ENCODE measurements around the gene ARRB1. TPM values are rescaled to one million over a fixed set of nuclear protein-coding genes. Genes with fewer than 3 reads are reported as not detected.
A peak's percentile ranks its signal among the peaks of the same experiment; 100 is the strongest.

ARRB1 gene
- total RNA-seq, 3 donors from 2014 or later = 31.2 to 64.0 (median 42.3) TPM

DNA sequence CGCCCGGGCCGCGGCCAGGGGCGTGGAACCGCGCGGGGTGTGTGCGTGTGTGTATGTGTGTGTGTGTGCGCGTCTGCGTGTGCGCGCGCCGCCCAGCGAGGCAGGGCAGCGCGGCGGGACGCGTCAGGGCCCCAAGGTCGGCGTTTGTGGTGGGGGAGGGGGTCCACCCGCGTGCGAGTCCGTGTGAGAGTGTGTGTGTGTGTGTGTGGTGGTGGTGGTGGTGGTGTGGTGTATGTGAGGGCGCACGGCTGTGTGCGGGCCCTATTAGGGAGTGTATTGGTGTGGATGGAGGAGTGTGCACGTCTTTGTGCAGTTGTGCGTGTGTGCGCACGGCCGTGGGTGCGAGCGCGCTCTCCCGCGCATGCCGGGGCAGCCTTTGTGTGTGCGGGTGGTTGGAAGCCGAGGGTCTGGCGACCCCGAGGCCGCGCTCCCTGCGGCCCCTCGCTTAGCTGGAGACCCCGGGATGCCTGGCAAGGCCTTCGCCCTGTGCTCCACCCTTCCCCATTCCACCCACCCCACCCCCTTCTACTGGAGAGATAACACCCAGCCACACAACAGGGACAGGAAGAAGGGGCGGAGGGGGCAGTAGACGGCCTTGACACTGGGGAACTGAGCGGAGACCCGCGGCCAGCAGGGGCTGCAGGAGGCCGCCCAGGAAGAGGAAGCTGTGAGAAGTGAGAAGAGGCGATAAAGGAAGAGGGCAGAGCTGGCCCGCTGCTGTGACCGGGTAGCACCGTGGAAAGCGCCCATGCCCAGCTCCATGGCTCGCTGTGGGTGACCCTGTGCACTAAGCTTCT, 528 bp upstream of the ARRB1 start:
- H3K27ac ChIP-seq = peak overlapping the region; percentile 91 to 99
- H3K27me3 ChIP-seq = no peaks in the 10 kb centered on the region
- H3K4me3 ChIP-seq = peak overlapping the region; percentile 76 to 98 (median 86)
- intact Hi-C loops (cut with DNase I; ENCODE audit: low total_unique reads) = no loop called here
- H3K4me1 ChIP-seq = peaks cover 19 to 20% of the 10 kb centered on the region in 2 donors
- DNase-seq (ENCODE audit: low spot score in 2 of 2) = no peak
- H3K9me3 ChIP-seq = no peaks in the 10 kb centered on the region
- H3K36me3 ChIP-seq = no peaks in the 10 kb centered on the region
- TF ChIP-seq POLR2AphosphoS5 (IDR thresholded peaks at IDR 0.05) (peak in 1 of 3 donors; percentile 12), POLR2A (IDR thresholded peaks at IDR 0.05) (no peak)

DNA sequence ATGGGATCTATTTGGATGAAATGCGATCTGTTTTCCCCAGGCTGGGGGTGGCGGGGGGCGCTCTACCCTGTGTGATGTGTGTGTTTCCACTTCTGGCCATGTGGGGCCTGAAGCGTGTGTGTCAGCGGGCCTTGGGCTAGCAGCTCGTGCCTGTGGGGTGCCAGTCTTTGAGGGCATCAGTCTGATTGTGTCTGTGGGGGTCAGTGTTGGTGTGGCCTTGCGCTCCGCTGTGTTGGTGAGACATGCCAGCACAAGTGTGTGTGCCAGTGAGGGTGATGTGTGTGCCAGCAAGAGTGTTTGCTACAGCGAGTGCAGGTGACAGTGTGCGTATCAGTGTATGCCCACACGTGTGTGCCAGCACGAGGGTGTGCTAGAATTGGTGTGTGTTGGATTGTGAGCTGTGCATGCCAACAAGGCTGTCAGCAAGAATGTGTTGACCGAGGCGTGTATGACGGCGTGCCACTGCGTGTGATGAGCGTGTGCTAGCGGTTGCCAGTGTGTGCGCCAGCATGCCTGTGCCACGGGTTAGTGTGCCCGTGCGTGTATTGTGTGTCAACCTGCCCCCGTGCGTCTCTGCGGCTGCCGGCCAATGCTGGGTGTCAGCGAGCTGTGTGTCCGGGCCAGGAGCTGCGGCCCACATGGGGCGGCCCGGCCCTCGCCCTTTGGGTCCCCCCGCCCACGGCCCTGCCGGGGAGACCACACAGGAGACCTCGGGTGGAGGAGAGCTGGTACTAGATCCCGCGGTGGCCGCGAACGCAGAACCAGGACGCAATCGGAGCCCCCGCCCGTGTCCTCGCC, 519 bp downstream of the ARRB1 start:
- H3K27me3 ChIP-seq = no peaks in the 10 kb centered on the region
- intact Hi-C loops (cut with DNase I; ENCODE audit: low total_unique reads) = no loop called here
- H3K27ac ChIP-seq = peak overlapping the region; percentile 91 to 99
- H3K9me3 ChIP-seq = no peaks in the 10 kb centered on the region
- peak overlapping the region; percentile 76 to 98 (median 86) for H3K4me3 ChIP-seq
- no peak for DNase-seq (ENCODE audit: low spot score in 2 of 2)
- TF ChIP-seq POLR2A (IDR thresholded peaks at IDR 0.05) (no peak), POLR2AphosphoS5 (IDR thresholded peaks at IDR 0.05) (peak in 2 of 3 donors; percentile 19 to 31)
- TF ChIP-seq, protein P1, sequence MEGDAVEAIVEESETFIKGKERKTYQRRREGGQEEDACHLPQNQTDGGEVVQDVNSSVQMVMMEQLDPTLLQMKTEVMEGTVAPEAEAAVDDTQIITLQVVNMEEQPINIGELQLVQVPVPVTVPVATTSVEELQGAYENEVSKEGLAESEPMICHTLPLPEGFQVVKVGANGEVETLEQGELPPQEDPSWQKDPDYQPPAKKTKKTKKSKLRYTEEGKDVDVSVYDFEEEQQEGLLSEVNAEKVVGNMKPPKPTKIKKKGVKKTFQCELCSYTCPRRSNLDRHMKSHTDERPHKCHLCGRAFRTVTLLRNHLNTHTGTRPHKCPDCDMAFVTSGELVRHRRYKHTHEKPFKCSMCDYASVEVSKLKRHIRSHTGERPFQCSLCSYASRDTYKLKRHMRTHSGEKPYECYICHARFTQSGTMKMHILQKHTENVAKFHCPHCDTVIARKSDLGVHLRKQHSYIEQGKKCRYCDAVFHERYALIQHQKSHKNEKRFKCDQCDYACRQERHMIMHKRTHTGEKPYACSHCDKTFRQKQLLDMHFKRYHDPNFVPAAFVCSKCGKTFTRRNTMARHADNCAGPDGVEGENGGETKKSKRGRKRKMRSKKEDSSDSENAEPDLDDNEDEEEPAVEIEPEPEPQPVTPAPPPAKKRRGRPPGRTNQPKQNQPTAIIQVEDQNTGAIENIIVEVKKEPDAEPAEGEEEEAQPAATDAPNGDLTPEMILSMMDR (IDR thresholded peaks at IDR 0.05) = no peak
- peaks cover 24 to 28% of the 10 kb centered on the region in 2 donors for H3K4me1 ChIP-seq
- no peaks in the 10 kb centered on the region for H3K36me3 ChIP-seq

DNA sequence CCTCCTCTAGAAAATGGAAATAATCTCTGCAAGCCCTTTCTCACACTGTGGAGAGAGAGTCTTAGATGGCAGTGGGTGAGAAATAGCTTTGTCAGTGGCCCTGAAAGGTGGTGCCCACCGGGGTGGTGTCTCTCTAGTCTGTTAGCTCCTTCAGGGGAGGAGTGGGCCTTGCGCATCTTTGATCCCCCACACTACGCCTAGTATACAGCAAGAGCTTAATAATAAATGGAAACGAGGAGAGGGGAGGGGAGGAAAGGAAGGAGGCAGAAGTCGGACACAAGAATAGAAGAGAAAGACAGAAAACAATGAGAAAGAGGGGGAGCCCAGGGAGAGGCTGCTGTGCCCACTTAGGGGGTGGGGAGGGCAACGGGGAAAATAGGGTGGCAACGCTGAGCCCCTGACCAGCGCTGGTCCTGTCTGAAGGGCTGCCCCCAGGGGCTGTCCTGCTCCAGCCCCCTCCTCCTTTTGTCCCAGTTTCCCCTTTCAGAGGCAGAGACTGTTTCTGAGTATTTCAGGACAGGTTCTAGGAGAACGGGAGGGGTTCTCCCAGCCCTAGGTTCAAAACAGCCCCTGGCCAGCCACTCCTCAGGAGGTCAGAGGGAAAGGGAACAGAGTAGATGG, 1.2 kb downstream of the ARRB1 start:
- no peak for DNase-seq (ENCODE audit: low spot score in 2 of 2)
- Histone ChIP-seq H3K9me3 (no peaks in the 10 kb centered on the region), H3K4me1 (peaks cover 24 to 31% of the 10 kb centered on the region in 2 donors), H3K36me3 (no peaks in the 10 kb centered on the region), H3K27me3 (no peaks in the 10 kb centered on the region), H3K4me3 (peak overlapping the region; percentile 76 to 98 (median 86)), H3K27ac (peak overlapping the region; percentile 91 to 99)
- TF ChIP-seq POLR2AphosphoS5 (IDR thresholded peaks at IDR 0.05) (no peak), POLR2A (IDR thresholded peaks at IDR 0.05) (no peak)
- TF ChIP-seq, protein P1 (IDR thresholded peaks at IDR 0.05) = no peak
- intact Hi-C loops (cut with DNase I; ENCODE audit: low total_unique reads) = no loop called here

DNA sequence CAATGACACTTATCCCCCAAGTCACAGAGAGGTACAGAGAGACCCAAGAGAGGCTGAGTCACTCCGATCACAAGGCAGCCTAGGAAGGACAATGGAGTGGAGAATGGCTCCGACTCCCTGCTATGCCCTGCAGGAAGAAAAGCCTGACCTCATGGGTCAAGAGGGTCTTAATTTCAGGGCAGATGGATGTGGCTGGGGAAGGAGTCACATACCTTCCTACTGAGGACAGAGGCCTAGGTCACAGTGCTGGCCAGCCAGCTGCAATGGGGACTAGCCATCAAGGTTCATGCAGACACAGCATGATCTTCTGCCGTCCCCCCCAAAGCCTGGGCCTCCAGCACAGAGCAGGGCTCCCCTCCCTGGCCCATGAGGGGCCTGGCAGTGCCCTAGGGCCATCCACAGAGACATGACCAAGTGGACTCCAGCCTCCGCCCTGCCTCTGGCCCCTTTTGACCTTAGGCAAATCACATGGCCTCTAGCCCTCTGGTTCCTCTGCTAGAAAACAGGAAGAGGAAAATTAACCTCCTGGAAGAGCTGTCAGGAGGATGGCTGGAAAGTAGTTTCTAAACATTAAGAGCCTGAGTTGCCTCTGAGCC, 1.8 kb downstream of the ARRB1 start:
- no peak for DNase-seq (ENCODE audit: low spot score in 2 of 2)
- peak overlapping the region; percentile 91 to 99 for H3K27ac ChIP-seq
- peak overlapping the region; percentile 76 to 98 (median 86) for H3K4me3 ChIP-seq
- H3K9me3 ChIP-seq = no peaks in the 10 kb centered on the region
- H3K36me3 ChIP-seq = no peaks in the 10 kb centered on the region
- H3K4me1 ChIP-seq = peaks cover 24 to 34% of the 10 kb centered on the region in 2 donors
- no peaks in the 10 kb centered on the region for H3K27me3 ChIP-seq
- intact Hi-C loops (cut with DNase I; ENCODE audit: low total_unique reads) = no loop called here
- TF ChIP-seq, protein P1 (IDR thresholded peaks at IDR 0.05) = no peak
- TF ChIP-seq POLR2A (IDR thresholded peaks at IDR 0.05) (no peak), POLR2AphosphoS5 (IDR thresholded peaks at IDR 0.05) (no peak)
